HG03175 (cell line): ENCODE measurements around the gene PCSK4.
A peak's percentile ranks its signal among the peaks of the same experiment; 100 is the strongest.
"Not testable (repeated sequence)": the region's sequence is repeated elsewhere in the genome, so short reads cannot be mapped to it uniquely, and the experiment has no call there.

Experiments used
- ATAC-seq: cut with Tn5 transposase; IDR thresholded peaks from one replicate; pipeline ENCODE4 v1.9.1; 2021; ENCODE audit warnings: mild to moderate bottlenecking, moderate library complexity; ENCODE audit not compliant: unreplicated experiment

The PCSK4 gene

DNA sequence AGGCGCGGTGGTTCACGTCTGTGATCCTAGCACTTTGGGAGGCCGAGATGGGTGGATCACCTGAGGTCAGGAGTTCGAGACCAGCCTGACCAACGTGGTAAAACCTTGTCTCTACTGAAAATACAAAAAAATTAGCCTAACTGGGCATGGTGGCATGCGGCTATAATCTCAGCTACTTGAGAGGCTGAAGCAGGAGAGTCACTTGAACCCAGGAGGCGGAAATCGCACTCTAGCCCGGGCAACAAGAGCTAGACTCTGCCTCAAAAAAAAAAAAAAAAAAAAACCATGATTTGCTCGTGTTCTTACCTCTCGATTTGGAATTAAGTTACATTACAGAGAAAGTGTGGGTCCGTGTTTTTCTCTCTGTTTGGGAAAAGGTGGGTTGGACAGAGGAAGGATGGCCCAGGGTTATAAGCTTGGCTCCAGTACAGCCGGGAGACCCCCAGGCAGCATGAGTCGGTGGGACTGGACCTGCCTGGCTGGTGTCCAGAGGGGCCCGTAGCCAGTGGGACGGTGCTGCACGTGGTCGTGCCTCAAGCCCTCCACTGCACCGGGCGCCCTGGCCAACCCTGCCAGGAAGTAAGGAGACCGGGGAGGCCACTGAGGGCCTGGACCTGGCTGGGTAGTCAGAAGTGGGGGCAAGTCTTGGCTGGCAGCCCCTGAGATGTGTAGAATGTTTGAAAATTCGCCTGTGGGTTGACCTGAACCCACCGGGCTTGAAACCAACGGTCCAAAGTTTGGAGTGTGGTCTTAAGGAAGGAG, 48.3 kb downstream of the PCSK4 start:
- ATAC-seq, result no peak

DNA sequence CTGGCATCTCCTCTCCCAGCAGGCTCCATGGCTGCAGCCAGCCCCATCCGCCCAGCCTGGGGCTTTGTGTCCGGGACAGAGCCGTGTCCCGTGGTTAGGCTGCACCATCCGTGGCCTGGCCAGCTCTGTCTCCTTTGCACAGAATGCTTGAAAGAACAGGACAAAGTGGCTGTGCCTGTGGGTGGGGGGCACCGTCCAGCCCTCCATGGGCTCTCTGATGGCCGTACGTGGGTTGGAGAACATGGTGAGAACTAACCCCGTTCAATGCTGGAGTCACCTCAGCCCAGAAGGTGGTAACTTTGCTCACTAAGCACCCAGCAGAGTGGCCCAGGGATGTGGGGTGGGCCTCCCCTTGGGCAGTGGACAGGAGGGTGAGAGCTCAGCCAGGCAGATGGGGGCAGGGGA, 49.1 kb downstream of the PCSK4 start:
- no peak for ATAC-seq

DNA sequence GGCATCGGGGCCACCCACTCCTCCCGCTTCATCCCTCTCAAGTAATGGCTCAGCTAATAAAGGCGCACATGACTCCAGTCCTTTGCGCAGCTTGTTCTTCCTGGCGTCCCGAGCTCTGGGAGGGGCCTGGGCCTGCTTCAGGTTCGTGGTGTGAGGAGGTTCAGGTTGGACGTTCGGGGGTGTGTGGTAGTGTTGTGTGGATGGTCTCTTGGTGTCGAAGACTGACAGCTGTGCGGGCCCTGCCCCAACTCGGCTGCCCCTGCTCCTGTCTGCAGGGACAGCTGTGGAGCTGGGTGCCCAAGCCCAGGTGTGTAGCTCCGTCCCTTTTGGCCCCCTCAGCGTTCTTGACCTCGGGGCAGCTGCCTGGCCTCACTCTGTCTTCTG, 49.7 kb downstream of the PCSK4 start:
- no peak for ATAC-seq

DNA sequence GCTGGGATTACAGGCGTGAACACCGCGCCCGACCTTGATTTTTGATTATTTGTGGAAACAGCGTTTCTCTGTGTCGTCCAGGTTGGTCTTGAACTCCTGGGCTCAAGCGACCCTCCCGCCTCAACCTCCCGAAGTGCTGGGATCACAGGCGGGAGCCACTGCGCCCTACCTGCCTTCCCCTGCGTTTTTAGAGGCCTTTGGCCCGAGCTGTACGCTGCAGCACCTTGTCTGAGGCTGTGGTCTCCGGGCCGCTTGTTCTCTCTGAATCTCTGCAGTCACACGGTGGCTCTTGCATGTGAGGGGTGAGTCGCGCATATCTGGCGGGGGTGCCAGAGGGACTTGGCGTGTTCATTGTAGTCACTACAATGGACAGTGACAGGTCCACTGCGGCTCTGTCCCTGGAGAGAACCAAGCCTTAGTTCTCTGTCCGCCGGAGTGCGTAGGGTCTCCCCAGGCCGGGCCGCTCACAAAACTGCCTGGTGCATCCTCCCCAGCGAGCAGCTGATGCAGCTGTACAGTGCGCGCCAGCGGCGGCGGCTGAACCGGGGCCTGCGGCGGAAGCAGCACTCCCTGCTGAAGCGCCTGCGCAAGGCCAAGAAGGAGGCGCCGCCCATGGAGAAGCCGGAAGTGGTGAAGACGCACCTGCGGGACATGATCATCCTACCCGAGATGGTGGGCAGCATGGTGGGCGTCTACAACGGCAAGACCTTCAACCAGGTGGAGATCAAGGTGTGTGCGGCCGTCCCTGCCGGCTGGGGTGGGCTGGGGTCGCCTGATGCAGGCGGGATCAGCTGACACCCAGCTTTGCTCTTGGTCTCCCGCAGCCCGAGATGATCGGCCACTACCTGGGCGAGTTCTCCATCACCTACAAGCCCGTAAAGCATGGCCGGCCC, 50.4 kb downstream of the PCSK4 start:
- ATAC-seq, result not testable (repeated sequence)

DNA sequence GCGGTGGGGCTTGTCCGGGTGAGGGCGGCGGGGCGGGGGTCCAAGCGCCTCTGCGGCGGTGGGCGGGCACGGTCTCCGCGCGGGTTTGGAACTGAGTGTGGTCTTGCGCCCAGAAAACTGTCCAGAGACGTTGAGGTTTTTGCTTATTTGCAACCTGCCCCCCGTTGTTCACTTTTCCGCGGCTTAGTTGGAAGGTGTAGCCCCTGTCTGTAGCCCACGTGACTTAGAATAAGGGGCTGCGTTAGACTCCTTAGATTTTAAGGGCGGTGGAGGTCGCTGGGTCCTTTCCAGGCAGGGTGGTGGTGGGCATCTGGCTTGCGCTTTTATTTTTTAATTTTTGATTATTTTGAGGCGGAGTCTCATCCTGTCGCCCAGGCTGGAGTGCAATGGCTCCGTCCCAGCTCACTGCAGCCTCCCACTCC, 51.2 kb downstream of the PCSK4 start:
- ATAC-seq, result no peak

DNA sequence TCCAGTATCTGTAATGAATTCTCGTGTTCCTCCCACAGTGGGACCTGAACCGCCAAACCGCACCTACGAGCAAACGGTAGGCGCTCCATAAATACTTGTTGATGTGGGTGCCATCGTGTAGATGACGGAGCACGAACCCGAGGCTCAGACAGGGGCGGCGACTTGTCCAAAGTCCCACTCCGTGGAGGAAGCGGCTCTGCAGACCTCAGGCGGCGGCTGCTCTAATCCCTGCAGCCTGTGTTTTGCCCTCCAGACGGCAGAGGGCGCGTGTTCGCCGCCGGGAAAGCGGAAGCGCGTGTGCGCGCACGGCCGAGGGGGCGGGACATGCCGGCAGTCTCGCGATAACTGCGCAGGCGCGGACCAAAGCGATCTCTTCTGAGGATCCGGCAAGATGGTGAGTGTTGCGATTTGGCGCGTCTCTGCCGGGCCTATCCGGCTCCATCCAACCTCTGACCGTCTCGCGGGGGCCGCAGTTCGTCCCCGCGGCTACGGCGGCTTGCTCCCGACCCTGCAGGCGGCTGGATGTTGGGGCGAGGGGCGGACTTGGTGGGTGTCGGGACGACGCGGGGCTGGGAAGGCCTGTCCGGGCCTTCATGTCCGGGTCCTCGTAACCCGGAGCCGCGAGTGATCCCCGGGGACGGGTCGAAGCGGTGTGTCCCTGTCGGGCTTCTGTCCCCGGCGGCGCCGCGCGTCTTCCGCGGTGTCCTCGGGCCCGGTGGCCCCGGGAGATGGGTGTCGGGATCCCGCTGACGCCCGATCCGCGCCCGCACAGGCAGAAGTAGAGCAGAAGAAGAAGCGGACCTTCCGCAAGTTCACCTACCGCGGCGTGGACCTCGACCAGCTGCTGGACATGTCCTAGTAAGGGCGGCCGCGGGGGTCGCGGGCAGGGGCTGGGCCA, 51.9 kb downstream of the PCSK4 start, which contains the start of gene RPS15:
Gene RPS15, plus strand, starts transcription at position 362 of the 898 bp plus-strand sequence. Its CDS starts 30 bp downstream, at position 392.
- ATAC-seq, result peak; percentile 83

DNA sequence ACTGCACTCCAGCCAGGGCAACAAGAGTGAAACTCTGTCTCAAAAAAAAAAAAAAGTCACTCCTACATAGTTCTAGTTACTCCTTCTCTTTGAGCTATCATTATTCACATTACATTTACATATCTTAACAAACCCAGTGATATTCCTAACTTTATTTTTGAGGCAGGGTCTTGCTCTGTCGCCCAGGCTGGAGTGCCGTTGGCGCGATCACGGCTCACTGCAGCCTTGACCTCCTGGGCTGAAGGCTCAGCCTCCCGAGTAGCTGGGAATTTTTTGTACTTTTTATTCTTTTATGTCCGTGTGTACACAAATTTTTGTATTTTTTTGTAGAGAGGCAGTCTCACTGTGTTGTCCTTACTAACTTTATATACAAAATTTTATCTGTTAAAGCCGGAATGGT, 52.5 kb downstream of the PCSK4 start:
- no peak for ATAC-seq

DNA sequence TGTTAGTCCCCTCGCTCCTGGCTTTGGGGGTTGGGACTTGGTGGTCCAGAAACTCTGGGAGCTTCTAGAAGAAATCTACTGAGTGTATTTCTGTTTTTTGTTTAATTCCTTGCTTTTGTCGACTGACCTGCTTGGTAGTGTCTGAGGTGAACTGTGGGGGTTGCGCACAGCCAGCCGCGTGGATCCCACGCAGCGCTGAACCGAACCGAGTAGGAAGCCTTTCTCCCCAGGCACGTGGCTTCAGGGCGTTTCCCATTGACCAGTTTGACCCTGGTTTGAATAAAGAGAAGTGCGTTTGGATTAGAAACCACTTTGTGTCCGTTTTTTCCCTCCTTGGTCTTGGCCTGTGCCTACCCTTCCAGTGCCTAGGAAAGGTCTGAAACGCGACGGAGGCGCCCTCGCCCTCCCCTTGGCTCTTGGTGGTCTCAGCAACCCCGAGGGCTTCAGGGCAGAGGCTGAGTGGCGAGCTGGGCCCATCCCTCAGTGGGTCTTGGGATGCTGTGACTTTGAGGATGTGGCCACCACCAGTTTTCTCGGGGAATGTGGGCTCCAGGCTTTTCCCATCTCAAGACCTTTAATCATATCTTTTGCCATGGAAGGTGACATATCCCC, 54.7 kb downstream of the PCSK4 start:
- no peak for ATAC-seq

DNA sequence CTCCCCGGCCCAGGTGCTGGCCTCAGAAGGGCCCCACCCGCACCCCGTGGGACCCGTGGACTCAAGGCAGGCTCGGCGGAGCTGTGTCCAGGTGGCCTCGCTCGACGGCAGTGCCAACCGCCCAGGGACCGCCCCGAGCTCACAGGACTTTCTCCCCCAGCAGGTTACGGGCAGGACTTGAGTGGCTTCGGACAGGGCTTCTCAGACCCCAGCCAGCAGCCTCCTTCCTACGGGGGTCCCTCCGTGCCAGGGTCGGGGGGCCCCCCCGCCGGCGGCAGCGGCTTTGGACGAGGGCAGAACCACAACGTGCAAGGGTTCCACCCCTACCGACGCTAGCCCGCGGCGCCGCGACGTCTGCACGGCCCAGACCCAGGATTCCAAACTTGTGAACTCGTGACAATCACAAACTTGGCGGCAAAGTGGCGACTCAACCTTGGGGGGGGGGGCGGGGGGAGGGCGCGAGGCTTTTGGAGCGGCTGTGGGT, 55.5 kb downstream of the PCSK4 start:
- no peak for ATAC-seq

DNA sequence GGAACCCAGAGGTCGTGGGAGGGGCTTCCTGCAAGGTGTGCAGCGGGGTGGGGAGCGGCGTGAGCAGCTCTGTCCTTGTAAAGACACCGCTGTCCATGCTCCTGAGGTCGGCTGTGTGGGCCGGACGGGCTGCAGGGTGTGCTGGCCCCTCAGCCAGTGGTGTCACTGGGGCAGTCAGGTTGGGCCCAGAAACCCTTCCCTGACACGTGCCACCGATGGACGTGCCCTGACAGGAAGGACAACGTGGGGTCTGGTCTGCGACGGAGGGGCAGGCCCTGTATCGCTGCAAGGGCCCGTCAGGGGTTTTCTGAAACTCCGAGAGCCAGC, 56.1 kb downstream of the PCSK4 start:
- ATAC-seq, result no peak

DNA sequence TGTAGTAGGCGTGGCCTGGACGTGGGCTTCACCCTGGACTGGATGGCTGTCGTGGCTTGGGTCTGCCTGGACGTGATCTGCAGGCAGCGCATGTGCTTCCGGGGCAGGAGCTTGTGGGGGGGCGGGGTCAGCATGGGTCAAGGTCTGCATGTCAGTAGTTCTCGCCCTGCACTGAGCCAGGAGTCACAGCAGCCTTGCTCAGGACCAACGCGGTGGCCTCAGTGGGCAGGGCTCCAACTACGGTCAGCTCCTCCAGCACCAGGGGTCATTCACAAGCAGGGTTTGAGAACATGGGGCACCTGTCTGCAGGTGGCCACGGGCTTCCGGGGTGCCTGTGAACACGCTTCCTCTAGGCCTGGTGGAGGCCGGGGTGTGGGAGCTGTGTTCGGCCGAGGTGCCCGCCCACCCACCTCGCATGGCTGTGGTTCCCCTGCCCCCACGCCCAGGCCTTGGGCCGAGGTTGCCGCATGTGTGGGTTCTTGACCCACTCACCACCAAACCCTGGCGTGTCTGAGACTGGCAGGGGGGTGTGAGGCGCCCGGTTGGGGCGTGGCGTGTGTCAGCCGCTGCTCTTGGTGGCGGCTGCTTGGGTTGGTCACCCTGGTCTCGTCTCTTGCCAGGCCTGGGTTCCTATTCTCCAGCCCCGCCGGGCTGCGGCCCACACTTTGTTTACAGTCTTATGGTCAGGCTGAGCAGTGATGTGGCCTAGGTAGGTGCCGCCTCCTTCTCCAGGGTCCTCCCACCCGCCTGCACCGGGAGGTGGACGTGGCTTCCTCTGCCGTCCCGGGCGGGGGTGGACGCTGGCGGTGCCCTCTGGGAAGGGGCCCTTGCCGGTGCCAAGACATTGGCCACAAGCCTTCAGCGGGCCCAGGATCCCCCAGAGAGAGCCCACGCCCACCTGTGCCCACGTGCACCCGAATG, 56.8 kb downstream of the PCSK4 start:
- ATAC-seq, result no peak

DNA sequence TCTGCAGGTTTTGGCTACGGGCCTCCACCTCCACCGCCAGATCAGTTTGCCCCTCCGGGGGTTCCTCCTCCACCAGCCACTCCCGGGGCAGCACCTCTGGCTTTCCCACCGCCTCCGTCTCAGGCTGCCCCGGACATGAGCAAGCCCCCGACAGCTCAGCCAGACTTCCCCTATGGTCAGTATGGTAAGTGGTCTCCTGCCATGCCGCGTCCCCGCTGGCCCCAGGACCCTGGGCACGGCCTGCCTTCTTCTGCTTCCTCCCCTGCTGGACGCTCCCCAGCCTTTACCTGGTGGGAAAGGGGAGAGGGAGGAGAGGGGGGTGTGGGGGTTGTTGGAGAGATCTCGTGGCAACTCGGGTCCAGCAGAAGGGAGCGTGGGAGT, 57.7 kb downstream of the PCSK4 start:
- no peak for ATAC-seq

DNA sequence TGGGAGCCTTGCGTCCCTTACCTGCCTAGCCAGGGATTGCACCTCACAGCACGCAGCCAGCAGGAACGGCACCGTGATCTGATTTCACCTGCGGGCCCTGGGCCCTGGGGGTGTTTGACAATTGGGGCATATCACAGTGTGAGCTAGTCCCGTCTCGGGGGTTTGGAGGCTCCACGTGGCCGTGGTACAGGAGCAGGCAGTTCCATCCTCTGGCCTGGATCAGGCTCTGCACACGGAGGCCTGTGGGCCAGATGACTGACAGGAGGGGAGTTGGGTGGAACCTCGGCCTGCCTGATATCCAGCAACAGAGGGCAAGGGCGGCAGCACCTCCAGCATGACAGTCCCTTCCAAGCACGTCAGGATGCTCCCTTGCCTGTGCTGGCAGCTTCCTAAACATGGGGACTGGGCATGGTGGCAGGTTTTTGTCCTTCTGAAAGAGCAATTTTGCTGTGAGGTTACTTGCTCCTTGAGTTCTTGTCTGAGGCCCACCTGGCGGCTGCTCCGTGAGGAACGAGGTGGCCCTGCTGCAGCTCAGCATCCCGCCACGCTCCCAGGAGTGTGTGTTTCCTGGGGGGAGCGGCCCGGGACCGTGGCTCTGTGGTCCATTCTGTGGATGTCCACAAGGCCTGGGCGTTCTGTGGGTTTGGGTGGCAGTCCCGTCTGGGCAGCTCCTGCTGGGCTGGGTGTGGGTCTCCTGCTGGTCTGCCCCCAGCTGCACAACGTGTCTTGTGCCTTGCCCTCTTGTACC, 58.2 kb downstream of the PCSK4 start:
- ATAC-seq, result no peak
